HepG2 (cell line): Measurements from ENCODE around the gene APBB2. TPM values are rescaled to one million over a fixed set of nuclear protein-coding genes. Genes with fewer than 3 reads are reported as not detected.

Experiments used
- ATAC-seq: fragments of 200-7000 bp; cut with Tn5 transposase; 3 replicates; pipeline ENCODE4 v1.9.1; 2020; ENCODE audit warnings: mild to moderate bottlenecking, moderate library complexity
- BruUV-seq: library from RNA; stranded (reverse); fragments of 400-500 nt; replicated peaks from 2 replicates; lab custom pipeline; 2021; lab: Mats Ljungman, UMichigan
- CTCF ChIA-PET: fragments of 300-600 bp; formaldehyde crosslinking; extraction: SDS; loops from one replicate; lab custom pipeline; 2021; ENCODE audit warnings: low total read pairs, inconsistent platforms, low intra/inter-chr PET ratio; lab: Yijun Ruan, JAX
- POLR2A ChIA-PET: fragments of 350-600 bp; sonication (Branson Sonifier 250); formaldehyde crosslinking; loops from one replicate; lab custom pipeline; 2020; ENCODE audit warnings: antibody characterized with exemption, inconsistent platforms; lab: Yijun Ruan, JAX
- DNase-seq: peaks from one replicate; pipeline ENCODE4 v3.0.0-alpha.2; 2015; ENCODE audit warnings: low spot score
- FAIRE-seq: peaks from 3 replicates; lab custom pipeline; 2011; peaks lifted over from hg19 to GRCh38; lab: Jason Lieb, UNC
- H2AFZ ChIP-seq: one replicate; pipeline ENCODE4 v1.6.1; 2011; ENCODE audit warnings: low read length, inconsistent platforms
- H3K27ac ChIP-seq: fragments of 300-600 bp; 3 replicates; pipeline ENCODE4 v1.8.0; 2011; ENCODE audit warnings: mixed run types, mild to moderate bottlenecking, mixed read lengths, low read length, inconsistent platforms; ENCODE audit not compliant: insufficient read depth; ENCODE audit errors: extremely low read length
- H3K27me3 ChIP-seq, 2 experiments: fragments of 200-600 bp in 1 of 2; 2 replicates in 1 of 2; 3 replicates in 1 of 2; pipeline versions ENCODE4 v1.6.0 to v1.8.0; 2011; ENCODE audit warnings: low read length in 2 of 2, mild to moderate bottlenecking in 2 of 2, moderate library complexity in 2 of 2, inconsistent platforms in 1 of 2; ENCODE audit not compliant: insufficient read depth in 2 of 2, control insufficient read depth in 1 of 2
- H3K36me3 ChIP-seq, 2 experiments: fragments of 200-600 bp in 1 of 2; replicated peaks in 1 of 2; 2 replicates in 1 of 2; 3 replicates in 1 of 2; pipeline versions ENCODE4 v1.5.1 to v1.8.0; 2011; ENCODE audit warnings: low read length in 2 of 2, inconsistent platforms in 1 of 2; ENCODE audit not compliant: insufficient read depth in 2 of 2, control insufficient read depth in 1 of 2
- H3K4me1 ChIP-seq: 2 replicates; pipeline ENCODE4 v1.5.1; 2012; ENCODE audit warnings: low read length, inconsistent platforms; ENCODE audit not compliant: insufficient read depth
- H3K4me2 ChIP-seq: 2 replicates; pipeline ENCODE4 v1.6.0; 2011; ENCODE audit warnings: low read depth, low read length, inconsistent platforms
- H3K4me3 ChIP-seq, 3 experiments: fragments of 200-600 bp in 1 of 3; sonication (generic), shearing (Covaris generic) in 1 of 3; replicated peaks in 1 of 3; 2 replicates each; pipeline ENCODE4 v1.5.1; 2011 to 2016; ENCODE audit warnings: low read length in 3 of 3, inconsistent platforms in 2 of 3, low read depth in 2 of 3, mild to moderate bottlenecking in 2 of 3, control low read depth in 1 of 3, mixed read lengths in 1 of 3; ENCODE audit not compliant: insufficient read depth in 1 of 3
- H3K79me2 ChIP-seq: one replicate; pipeline ENCODE4 v1.6.1; 2011; ENCODE audit warnings: low read length, inconsistent platforms; ENCODE audit not compliant: insufficient read depth
- H3K9ac ChIP-seq: 2 replicates; pipeline ENCODE4 v1.6.0; 2011; ENCODE audit warnings: mild to moderate bottlenecking, low read depth, low read length, inconsistent platforms; ENCODE audit not compliant: insufficient read depth
- H3K9me3 ChIP-seq: 2 replicates; pipeline ENCODE4 v1.5.1; 2012; ENCODE audit warnings: mild to moderate bottlenecking, low read length
- H4K20me1 ChIP-seq: 2 replicates; pipeline ENCODE4 v1.6.0; 2011; ENCODE audit warnings: inconsistent platforms, mild to moderate bottlenecking, low read length, moderate library complexity; ENCODE audit not compliant: insufficient read depth
- CBX2 ChIP-seq, 2 experiments: fragments of 200-600 bp in 1 of 2; sonication (generic); formaldehyde crosslinking in 1 of 2; IDR thresholded peaks; 2 replicates each; pipeline versions ENCODE4 v1.7.0 to v1.8.1; 2018 to 2022; ENCODE audit warnings: low read depth in 2 of 2, low read length in 1 of 2, mild to moderate bottlenecking in 1 of 2, missing genetic modification reagents in 1 of 2
- GPN1 ChIP-seq: sonication (generic); formaldehyde crosslinking; IDR thresholded peaks from 2 replicates; pipeline ENCODE4 v1.5.1; 2020; ENCODE audit warnings: missing genetic modification reagents, borderline replicate concordance
- HNF4G ChIP-seq, 2 experiments: sonication (generic) in 1 of 2; formaldehyde crosslinking in 1 of 2; IDR thresholded peaks; 2 replicates each; pipeline versions ENCODE4 v1.4.0 to v1.6.1; 2011 to 2020; ENCODE audit warnings: borderline replicate concordance in 2 of 2, low read depth in 2 of 2, mild to moderate bottlenecking in 2 of 2, low read length in 1 of 2, missing genetic modification reagents in 1 of 2, moderate library complexity in 1 of 2
- HNRNPUL1 ChIP-seq: fragments of 200-400 bp; formaldehyde crosslinking; IDR thresholded peaks from 2 replicates; pipeline ENCODE4 v1.6.1; 2017; ENCODE audit warnings: low read depth, mild to moderate bottlenecking, low read length, moderate library complexity
- KAT2B ChIP-seq: fragments of 150-350 bp; IDR thresholded peaks from 2 replicates; pipeline ENCODE4 v1.6.1; 2014; ENCODE audit warnings: low read depth, low read length, borderline replicate concordance
- MED1 ChIP-seq: sonication (generic); formaldehyde crosslinking; IDR thresholded peaks from 2 replicates; pipeline ENCODE4 v1.4.0; 2020; ENCODE audit warnings: missing genetic modification reagents
- PLRG1 ChIP-seq: fragments of 450-650 bp; conservative IDR thresholded peaks from 2 replicates; pipeline ENCODE4 v1.6.1; 2016
- RXRB ChIP-seq: IDR thresholded peaks from 2 replicates; pipeline ENCODE4 v1.6.1; 2016; ENCODE audit warnings: borderline replicate concordance, missing genetic modification reagents, missing compliant biosample characterization
- ZBTB7B ChIP-seq: sonication (generic); formaldehyde crosslinking; IDR thresholded peaks from 2 replicates; pipeline ENCODE4 v1.4.0; 2020; ENCODE audit warnings: missing genetic modification reagents
- ZFAT ChIP-seq: sonication (generic); formaldehyde crosslinking; conservative IDR thresholded peaks from 2 replicates; pipeline ENCODE4 v1.8.1; 2023; ENCODE audit warnings: missing genetic modification reagents, inconsistent platforms
- ZKSCAN5 ChIP-seq: sonication (generic); formaldehyde crosslinking; IDR thresholded peaks from 2 replicates; pipeline ENCODE4 v1.5.1; 2020; ENCODE audit warnings: mild to moderate bottlenecking, missing genetic modification reagents
- ZMAT3 ChIP-seq: sonication (generic); formaldehyde crosslinking; conservative IDR thresholded peaks from 2 replicates; pipeline ENCODE4 v1.7.0; 2021; ENCODE audit warnings: missing genetic modification reagents
- ZNF670 ChIP-seq: sonication (generic); formaldehyde crosslinking; IDR thresholded peaks from 2 replicates; pipeline ENCODE4 v1.8.0; 2022; ENCODE audit warnings: mild to moderate bottlenecking, missing genetic modification reagents, borderline replicate concordance
- ZNF772 ChIP-seq: sonication (generic); formaldehyde crosslinking; IDR thresholded peaks from 2 replicates; pipeline ENCODE4 v1.5.0; 2020; ENCODE audit warnings: mild to moderate bottlenecking, missing genetic modification reagents
- ZNF816 ChIP-seq: sonication (generic); formaldehyde crosslinking; IDR thresholded peaks from 2 replicates; pipeline ENCODE4 v1.8.0; 2022; ENCODE audit warnings: missing genetic modification reagents, mild to moderate bottlenecking, borderline replicate concordance
- ZSCAN20 ChIP-seq: sonication (generic); formaldehyde crosslinking; IDR thresholded peaks from 2 replicates; pipeline ENCODE4 v1.4.0; 2020; ENCODE audit warnings: missing genetic modification reagents, mild to moderate bottlenecking, borderline replicate concordance
- WGBS: methylation state at CpG from one replicate; pipeline ENCODE4 v1.1.6; 2017; ENCODE audit warnings: low lambda C conversion rate; 5-methylcytosine and 5-hydroxymethylcytosine counted together
- in situ Hi-C: cut with HindIII; loops from 2 replicates; pipeline ENCODE4 v1.10.0; 2017; ENCODE audit warnings: low pct_unique_long_range_greater_than_20kb; ENCODE audit not compliant: extremely low pct_ligation_motif_present
- intact Hi-C: fragments of 100-400 bp; cut with micrococcal nuclease; formaldehyde crosslinking; loops from one replicate; pipeline ENCODE4 v1.10.0; 2022; ENCODE audit not compliant: unreplicated experiment
- polyA plus RNA-seq, 8 experiments: library from polyadenylated mRNA; depleted of rRNA in 3 of 8; stranded (reverse) in 7 of 8; unstranded in 1 of 8; fragments of >200 nt; fragmentation: Illumina TruSeq in 4 of 8; extraction: Trizol in 4 of 8; gene quantifications; 2 replicates each; pipeline versions ENCODE4 v1.2.1 to v1.2.3, GENCODE V29; 2011 to 2016; ENCODE audit warnings: low read depth in 4 of 8, missing spikeins in 1 of 8, mixed read lengths in 1 of 8; ENCODE audit not compliant: insufficient read depth in 1 of 8
- total RNA-seq, 5 experiments: library from RNA; depleted of rRNA; stranded (reverse); fragments of >200 nt; fragmentation: Illumina TruSeq; extraction: Trizol; gene quantifications; 2 replicates each; pipeline ENCODE4 v1.2.3, GENCODE V29; 2016; ENCODE audit warnings: low read depth in 1 of 5
- TF ChIP-seq, protein P1 (sequence below): IDR thresholded peaks from 2 replicates; pipeline ENCODE4 v1.6.1; 2016; ENCODE audit warnings: low read depth, control low read depth
- TF ChIP-seq, protein P2 (sequence below): sonication (generic); formaldehyde crosslinking; IDR thresholded peaks from 2 replicates; pipeline ENCODE4 v1.4.0; 2020; ENCODE audit warnings: missing genetic modification reagents, low read depth, mild to moderate bottlenecking, borderline replicate concordance
- TF ChIP-seq, protein P3 (sequence below): sonication (generic); formaldehyde crosslinking; IDR thresholded peaks from 2 replicates; pipeline ENCODE4 v1.5.0; 2020; ENCODE audit warnings: mild to moderate bottlenecking, missing genetic modification reagents
- TF ChIP-seq, protein P4 (sequence below): sonication (generic); formaldehyde crosslinking; IDR thresholded peaks from 2 replicates; pipeline ENCODE4 v1.4.0; 2020; ENCODE audit warnings: mild to moderate bottlenecking, missing genetic modification reagents

APBB2 gene
- total and polyA plus RNA-seq, 2 of the 13 experiments (the other 11 are each of a cell fraction or from before 2014, with no cell fraction given), result 11.7 to 17.0 TPM

GRCh38 chr4:40850496-40850895, 363.8 kb downstream of the APBB2 start (continued):
- TF ChIP-seq, protein P1, sequence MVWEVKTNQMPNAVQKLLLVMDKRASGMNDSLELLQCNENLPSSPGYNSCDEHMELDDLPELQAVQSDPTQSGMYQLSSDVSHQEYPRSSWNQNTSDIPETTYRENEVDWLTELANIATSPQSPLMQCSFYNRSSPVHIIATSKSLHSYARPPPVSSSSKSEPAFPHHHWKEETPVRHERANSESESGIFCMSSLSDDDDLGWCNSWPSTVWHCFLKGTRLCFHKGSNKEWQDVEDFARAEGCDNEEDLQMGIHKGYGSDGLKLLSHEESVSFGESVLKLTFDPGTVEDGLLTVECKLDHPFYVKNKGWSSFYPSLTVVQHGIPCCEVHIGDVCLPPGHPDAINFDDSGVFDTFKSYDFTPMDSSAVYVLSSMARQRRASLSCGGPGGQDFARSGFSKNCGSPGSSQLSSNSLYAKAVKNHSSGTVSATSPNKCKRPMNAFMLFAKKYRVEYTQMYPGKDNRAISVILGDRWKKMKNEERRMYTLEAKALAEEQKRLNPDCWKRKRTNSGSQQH, result no peak
- TF ChIP-seq ZBTB7B, result no peak
- TF ChIP-seq, protein P2, sequence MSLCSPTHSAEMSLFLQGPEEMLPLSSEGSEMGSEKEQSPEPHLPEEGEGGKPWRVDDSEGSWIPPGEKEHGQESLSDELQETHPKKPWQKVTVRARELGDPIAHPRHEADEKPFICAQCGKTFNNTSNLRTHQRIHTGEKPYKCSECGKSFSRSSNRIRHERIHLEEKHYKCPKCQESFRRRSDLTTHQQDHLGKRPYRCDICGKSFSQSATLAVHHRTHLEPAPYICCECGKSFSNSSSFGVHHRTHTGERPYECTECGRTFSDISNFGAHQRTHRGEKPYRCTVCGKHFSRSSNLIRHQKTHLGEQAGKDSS, result no peak
- no peak for TF ChIP-seq RXRB
- no peak for TF ChIP-seq PLRG1

DNA sequence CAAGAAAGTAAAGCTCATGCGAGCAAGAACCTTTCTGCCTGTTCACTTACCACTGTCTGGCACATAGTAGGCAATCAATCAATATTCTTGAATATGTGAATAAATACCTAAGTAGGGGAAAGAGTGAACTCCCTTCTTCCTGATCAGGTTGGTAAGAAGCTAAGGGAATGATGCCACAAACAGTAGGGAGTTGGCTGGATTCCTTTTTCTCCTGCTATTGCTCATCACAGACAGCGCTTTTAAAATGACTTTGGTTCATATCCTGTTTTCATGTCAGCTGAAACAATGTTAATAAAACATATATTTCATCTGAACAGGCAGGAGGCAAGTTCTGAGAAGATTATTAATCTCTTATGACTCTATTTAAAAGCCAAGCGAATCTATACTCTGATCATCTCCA, 365.4 kb downstream of the APBB2 start:
- BruUV-seq, result no TSS peak
- no peak overlapping the region for H3K4me3 ChIP-seq
- in situ Hi-C loops, result no loop called here
- no peak overlapping the region for H2AFZ ChIP-seq
- intact Hi-C loops, result no loop called here
- no peak for FAIRE-seq
- CTCF ChIA-PET, result no interaction called here
- POLR2A ChIA-PET, result no interaction called here
- no peak overlapping the region for H3K4me2 ChIP-seq
- no peak for DNase-seq
- no peaks in the 10 kb centered on the region for H3K36me3 ChIP-seq
- no peaks in the 10 kb centered on the region for H3K27me3 ChIP-seq
- ATAC-seq, result no peak
- no peaks in the 10 kb centered on the region for H3K79me2 ChIP-seq
- no peak overlapping the region for H3K9ac ChIP-seq
- H3K4me1 ChIP-seq, result no peaks in the 10 kb centered on the region
- H4K20me1 ChIP-seq, result no peaks in the 10 kb centered on the region
- H3K27ac ChIP-seq, result no peak overlapping the region
- H3K9me3 ChIP-seq, result no peaks in the 10 kb centered on the region
- WGBS, result 95% methylated on average over 3 of the region's 3 CpGs
- TF ChIP-seq ZSCAN20 (CRISPR knock-in tag) (no peak), ZNF816 (no peak), HNRNPUL1 (no peak), GPN1 (CRISPR knock-in tag) (no peak), ZKSCAN5 (CRISPR knock-in tag) (no peak), KAT2B (no peak), ZMAT3 (CRISPR knock-in tag) (no peak), HNF4G (IDR thresholded peaks at IDR 0.05; ENCODE audit: borderline replicate concordance, low read depth, low read length) (no peak), HNF4G (CRISPR knock-in tag; IDR thresholded peaks at IDR 0.05; ENCODE audit: borderline replicate concordance, low read depth) (no peak), MED1 (no peak), CBX2 (IDR thresholded peaks at IDR 0.05; ENCODE audit: low read depth, low read length) (no peak), CBX2 (CRISPR knock-in tag; IDR thresholded peaks at IDR 0.05; ENCODE audit: low read depth) (no peak), ZFAT (CRISPR knock-in tag) (no peak), ZNF670 (CRISPR knock-in tag) (no peak), ZNF772 (no peak)
- TF ChIP-seq, protein P3, sequence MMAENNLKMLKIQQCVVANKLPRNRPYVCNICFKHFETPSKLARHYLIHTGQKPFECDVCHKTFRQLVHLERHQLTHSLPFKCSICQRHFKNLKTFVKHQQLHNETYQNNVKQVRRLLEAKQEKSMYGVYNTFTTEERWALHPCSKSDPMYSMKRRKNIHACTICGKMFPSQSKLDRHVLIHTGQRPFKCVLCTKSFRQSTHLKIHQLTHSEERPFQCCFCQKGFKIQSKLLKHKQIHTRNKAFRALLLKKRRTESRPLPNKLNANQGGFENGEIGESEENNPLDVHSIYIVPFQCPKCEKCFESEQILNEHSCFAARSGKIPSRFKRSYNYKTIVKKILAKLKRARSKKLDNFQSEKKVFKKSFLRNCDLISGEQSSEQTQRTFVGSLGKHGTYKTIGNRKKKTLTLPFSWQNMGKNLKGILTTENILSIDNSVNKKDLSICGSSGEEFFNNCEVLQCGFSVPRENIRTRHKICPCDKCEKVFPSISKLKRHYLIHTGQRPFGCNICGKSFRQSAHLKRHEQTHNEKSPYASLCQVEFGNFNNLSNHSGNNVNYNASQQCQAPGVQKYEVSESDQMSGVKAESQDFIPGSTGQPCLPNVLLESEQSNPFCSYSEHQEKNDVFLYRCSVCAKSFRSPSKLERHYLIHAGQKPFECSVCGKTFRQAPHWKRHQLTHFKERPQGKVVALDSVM (CRISPR knock-in tag), result no peak
- TF ChIP-seq, protein P4, sequence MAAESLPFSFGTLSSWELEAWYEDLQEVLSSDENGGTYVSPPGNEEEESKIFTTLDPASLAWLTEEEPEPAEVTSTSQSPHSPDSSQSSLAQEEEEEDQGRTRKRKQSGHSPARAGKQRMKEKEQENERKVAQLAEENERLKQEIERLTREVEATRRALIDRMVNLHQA (CRISPR knock-in tag), result no peak
